Measurements from ENCODE around the gene AMN1.

- TF ChIP-seq POLR2A (IDR thresholded peaks at IDR 0.05) = no peak
- no peak for TF ChIP-seq CTCF (IDR thresholded peaks at IDR 0.05)
These were observed 39.2 kb upstream of the AMN1 start for GRCh38 chr12:31768046-31768445.

Measured in upper lobe of left lung (tissue), 4 donors.